Central memory CD8-positive, alpha-beta T cell (primary cell): ENCODE data around the gene TLE4.

ENCODE experiments used
- ATAC-seq: fragments of 150-1000 bp; cut with Tn5 transposase; replicated peaks from 2 replicates; pipeline ENCODE4 v1.10.0; 2022; ENCODE audit warnings: mild to moderate bottlenecking, moderate FRiP score, moderate number of reproducible peaks; ENCODE audit not compliant: poor library complexity, severe bottlenecking; ENCODE audit errors: extremely low read depth
- DNase-seq, 2 donors: peaks; one replicate each; pipeline ENCODE4 v3.0.0; 2021; ENCODE audit warnings: low spot score in 2 of 2
- H3K27ac Mint-ChIP-seq: one replicate; pipeline ENCODE4 v1.8.0; 2022; ENCODE audit warnings: low read depth, mild to moderate bottlenecking, moderate library complexity, mixed read lengths
- H3K27me3 Mint-ChIP-seq: one replicate; pipeline ENCODE4 v1.8.0; 2022; ENCODE audit warnings: mixed read lengths
- H3K36me3 Mint-ChIP-seq: one replicate; pipeline ENCODE4 v1.8.0; 2022; ENCODE audit warnings: mild to moderate bottlenecking, moderate library complexity, mixed read lengths; ENCODE audit not compliant: insufficient read depth
- H3K4me1 Mint-ChIP-seq: one replicate; pipeline ENCODE4 v1.8.0; 2022; ENCODE audit warnings: mixed read lengths
- H3K4me3 Mint-ChIP-seq: one replicate; pipeline ENCODE4 v1.8.0; 2022; ENCODE audit warnings: mild to moderate bottlenecking, moderate library complexity, mixed read lengths
- H3K9me3 Mint-ChIP-seq: one replicate; pipeline ENCODE4 v1.8.0; 2022; ENCODE audit warnings: mixed read lengths

Gene TLE4

GRCh38 chr9:79574781-79575180 lies 3.0 kb downstream of the TLE4 start:
- Mint-ChIP-seq H3K27me3 (no peaks in the 10 kb centered on the region), H3K9me3 (no peaks in the 10 kb centered on the region), H3K4me3 (no peak overlapping the region), H3K36me3 (peaks cover 15% of the 10 kb centered on the region), H3K4me1 (peaks cover 65% of the 10 kb centered on the region), H3K27ac (no peak overlapping the region)
- ATAC-seq, result no peak
- no peak for DNase-seq

- peak overlapping the region; percentile 25 for H3K27ac Mint-ChIP-seq
- DNase-seq, result no peak
- H3K9me3 Mint-ChIP-seq, result no peaks in the 10 kb centered on the region
- no peaks in the 10 kb centered on the region for H3K27me3 Mint-ChIP-seq
- no peak for ATAC-seq
- H3K4me1 Mint-ChIP-seq, result peaks cover 64% of the 10 kb centered on the region
- H3K36me3 Mint-ChIP-seq, result peaks cover 15% of the 10 kb centered on the region
- H3K4me3 Mint-ChIP-seq, result peak overlapping the region; percentile 12
These were observed 3.8 kb downstream of the TLE4 start for GRCh38 chr9:79575547-79575946.

DNA sequence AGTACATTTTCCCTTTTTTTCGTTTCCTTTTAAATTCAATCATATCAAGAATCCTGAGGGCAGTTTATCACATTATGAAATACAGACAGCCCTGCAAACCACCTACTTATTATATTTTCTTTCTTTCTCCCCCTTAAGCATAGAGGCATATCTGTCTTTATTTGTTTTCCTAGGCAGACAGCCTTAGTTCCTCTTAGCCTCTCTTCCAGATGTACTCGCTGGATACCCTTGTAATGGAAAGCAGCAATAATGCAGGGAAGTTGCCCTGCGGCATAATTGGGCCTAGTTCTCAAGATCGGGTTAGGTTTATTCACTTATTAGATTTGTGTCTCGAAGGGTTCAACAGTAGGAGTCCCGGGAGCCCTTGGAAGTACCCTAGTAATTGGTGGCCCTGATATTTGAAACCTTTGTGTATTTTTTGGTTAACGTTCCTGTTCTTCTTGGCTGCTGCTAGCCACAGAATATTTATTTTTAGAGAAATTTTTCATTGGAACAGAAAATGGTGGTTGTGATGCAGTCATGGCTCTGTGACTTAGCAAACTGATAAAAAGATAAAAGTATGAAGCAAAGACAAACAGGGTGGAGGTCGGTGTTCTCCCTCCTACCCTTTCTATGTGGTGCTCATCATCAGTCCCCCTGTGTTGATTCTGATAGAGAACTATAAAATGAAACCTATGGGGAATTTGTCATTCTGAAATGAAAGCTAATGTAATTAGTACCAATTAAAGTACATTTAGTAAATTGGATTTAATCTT lies 6.4 kb downstream of the TLE4 start:
- DNase-seq (no peak), ATAC-seq (no peak)
- peaks cover 14% of the 10 kb centered on the region for H3K36me3 Mint-ChIP-seq
- H3K4me1 Mint-ChIP-seq, result peaks cover 90% of the 10 kb centered on the region
- no peaks in the 10 kb centered on the region for H3K27me3 Mint-ChIP-seq
- H3K27ac Mint-ChIP-seq, result peak overlapping the region; percentile 73
- no peaks in the 10 kb centered on the region for H3K9me3 Mint-ChIP-seq
- H3K4me3 Mint-ChIP-seq, result no peak overlapping the region

DNA sequence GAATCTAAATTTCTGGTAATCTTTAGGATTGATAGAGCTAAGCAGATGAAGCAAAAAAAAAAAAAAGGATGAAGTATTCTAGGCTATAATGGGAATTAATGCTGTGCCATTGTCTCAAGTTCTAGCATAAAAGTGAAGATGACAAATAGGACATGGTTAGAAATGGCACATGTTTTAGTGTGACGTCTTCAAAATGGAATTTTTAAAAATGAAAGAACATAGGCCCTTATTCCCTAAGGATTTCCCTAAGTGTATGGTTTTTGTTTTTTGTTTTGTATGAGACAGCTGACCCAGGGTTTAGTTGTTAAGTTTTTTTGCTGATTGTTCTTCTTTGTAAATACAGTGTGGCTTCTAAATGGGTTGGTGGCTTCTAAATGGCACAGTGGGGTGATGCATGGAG lies 7.1 kb downstream of the TLE4 start:
- Mint-ChIP-seq H3K27ac (peak overlapping the region; percentile 73), H3K4me1 (peaks cover 93% of the 10 kb centered on the region), H3K4me3 (no peak overlapping the region), H3K36me3 (peaks cover 9% of the 10 kb centered on the region), H3K27me3 (no peaks in the 10 kb centered on the region), H3K9me3 (no peaks in the 10 kb centered on the region)
- ATAC-seq (no peak), DNase-seq (no peak)

- H3K4me3 Mint-ChIP-seq, result no peak overlapping the region
- DNase-seq (no peak), ATAC-seq (no peak)
- H3K4me1 Mint-ChIP-seq, result peaks cover 93% of the 10 kb centered on the region
- peak overlapping the region; percentile 73 for H3K27ac Mint-ChIP-seq
- H3K9me3 Mint-ChIP-seq, result no peaks in the 10 kb centered on the region
- no peaks in the 10 kb centered on the region for H3K27me3 Mint-ChIP-seq
- H3K36me3 Mint-ChIP-seq, result peaks cover 7% of the 10 kb centered on the region
These were observed 7.9 kb downstream of the TLE4 start for GRCh38 chr9:79579624-79580023.

DNA sequence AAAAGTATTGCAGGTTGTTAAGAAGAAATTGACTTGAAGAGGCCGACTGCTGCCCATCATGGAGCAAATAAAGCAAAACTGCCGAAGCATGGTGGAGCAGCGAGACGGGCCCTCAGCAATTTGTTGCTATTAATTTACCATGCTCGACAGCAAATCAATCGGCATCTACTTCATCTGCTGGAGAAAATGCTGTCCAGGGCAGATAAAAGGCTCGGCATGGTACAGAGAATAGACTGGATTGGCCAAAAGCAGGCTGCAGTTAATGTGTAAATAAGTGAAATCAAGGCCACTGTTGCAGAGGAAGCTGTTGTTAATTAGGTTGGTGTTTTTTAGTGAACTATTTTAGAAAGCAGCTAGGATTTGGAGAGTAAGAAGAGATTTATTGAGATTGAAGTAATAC lies 8.3 kb downstream of the TLE4 start:
- Mint-ChIP-seq H3K4me1 (peaks cover 92% of the 10 kb centered on the region), H3K36me3 (peaks cover 7% of the 10 kb centered on the region), H3K4me3 (peak overlapping the region; percentile 12), H3K27ac (peak overlapping the region; percentile 26), H3K9me3 (no peaks in the 10 kb centered on the region), H3K27me3 (no peaks in the 10 kb centered on the region)
- DNase-seq (no peak), ATAC-seq (no peak)

GRCh38 chr9:79581388-79581787 lies 9.6 kb downstream of the TLE4 start:
- peak overlapping the region; percentile 44 for H3K4me3 Mint-ChIP-seq
- H3K9me3 Mint-ChIP-seq, result no peaks in the 10 kb centered on the region
- peaks cover 93% of the 10 kb centered on the region for H3K4me1 Mint-ChIP-seq
- ATAC-seq (peak; percentile 10), DNase-seq (no peak)
- H3K27ac Mint-ChIP-seq, result peak overlapping the region; percentile 87
- no peaks in the 10 kb centered on the region for H3K27me3 Mint-ChIP-seq
- H3K36me3 Mint-ChIP-seq, result peaks cover 9% of the 10 kb centered on the region

DNA sequence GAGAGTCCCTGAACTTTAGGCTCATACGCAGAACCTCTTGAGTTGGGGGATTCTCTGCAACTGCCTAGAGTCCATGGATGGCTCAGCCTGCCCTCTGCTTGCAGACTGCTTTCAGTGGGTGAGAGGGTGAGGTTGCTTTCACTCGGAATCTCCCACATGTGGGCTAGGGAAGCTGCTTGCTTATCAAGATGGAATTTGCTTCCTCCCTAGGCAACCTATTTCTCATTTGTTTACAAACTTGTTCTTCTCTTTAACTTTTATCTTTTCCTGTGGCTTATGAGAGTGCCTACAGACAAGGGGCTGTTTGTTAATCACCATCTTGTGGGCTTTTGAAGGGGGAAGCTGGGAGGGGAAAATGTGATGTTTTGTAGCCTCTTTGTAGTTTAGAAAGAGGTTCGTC lies 10.0 kb downstream of the TLE4 start:
- DNase-seq, result no peak
- Mint-ChIP-seq H3K9me3 (no peaks in the 10 kb centered on the region), H3K27me3 (no peaks in the 10 kb centered on the region), H3K4me1 (peaks cover 89% of the 10 kb centered on the region), H3K4me3 (peak overlapping the region; percentile 44), H3K36me3 (peaks cover 6% of the 10 kb centered on the region), H3K27ac (peak overlapping the region; percentile 87)
- ATAC-seq, result peak; percentile 67

DNA sequence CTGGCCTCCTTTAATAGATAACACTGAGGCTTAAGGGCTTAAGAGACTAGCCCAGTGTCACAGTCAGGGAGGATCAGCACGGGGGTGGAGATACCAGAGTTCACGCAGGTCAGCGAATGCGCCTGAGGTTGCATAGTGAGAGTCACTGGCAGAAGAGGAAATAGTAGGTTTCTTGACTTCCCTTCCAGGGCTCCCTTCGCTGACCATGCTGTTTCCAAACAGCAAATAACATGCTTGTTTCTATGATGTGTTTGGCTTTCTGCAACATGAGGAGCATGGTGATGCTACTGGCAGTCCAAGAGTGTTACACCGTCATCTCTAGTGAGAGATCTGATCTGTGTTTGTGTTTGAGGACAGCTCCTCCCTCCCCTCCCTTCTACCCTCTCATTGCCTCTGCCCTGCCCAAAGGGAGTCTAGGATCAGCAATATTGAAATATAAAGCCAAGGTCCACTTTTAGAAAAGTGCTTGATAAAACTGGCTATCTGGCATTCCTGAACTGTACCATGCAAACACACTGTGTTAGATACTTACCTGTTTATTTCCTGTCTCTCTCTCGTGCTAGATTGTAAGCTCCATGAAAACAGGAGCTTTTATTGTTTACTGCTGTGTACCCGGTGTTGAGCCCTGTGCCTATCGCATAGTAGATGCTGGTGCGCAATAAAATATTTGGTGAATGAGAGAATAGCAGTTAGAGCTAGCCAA lies 12.3 kb downstream of the TLE4 start:
- H3K4me1 Mint-ChIP-seq, result peaks cover 81% of the 10 kb centered on the region

DNA sequence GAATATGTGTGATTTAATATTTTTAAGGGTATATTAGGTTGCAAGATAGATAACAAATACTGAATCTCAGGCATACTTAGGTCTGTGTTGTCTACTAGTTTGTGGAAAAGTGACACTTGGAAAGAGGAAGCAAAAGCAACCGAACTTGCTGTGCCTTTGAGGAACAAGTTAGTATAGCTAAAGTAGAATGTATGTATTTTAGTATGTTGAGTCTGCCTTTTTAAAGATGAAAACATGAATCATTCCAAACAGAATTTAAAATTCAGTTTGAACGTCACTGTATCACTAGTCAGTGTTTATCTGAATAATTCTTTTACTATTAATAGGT lies 12.9 kb downstream of the TLE4 start:
- Mint-ChIP-seq H3K4me3 (peak overlapping the region; percentile 36), H3K27ac (no peak overlapping the region), H3K4me1 (peaks cover 80% of the 10 kb centered on the region)

More for the DNA sequence above, 12.3 kb downstream of the TLE4 start:
- Mint-ChIP-seq H3K9me3 (no peaks in the 10 kb centered on the region), H3K27me3 (no peaks in the 10 kb centered on the region), H3K27ac (no peak overlapping the region), H3K4me3 (peak overlapping the region; percentile 36), H3K36me3 (peaks cover 12% of the 10 kb centered on the region)
- ATAC-seq, result peak; percentile 42
- no peak for DNase-seq

DNA sequence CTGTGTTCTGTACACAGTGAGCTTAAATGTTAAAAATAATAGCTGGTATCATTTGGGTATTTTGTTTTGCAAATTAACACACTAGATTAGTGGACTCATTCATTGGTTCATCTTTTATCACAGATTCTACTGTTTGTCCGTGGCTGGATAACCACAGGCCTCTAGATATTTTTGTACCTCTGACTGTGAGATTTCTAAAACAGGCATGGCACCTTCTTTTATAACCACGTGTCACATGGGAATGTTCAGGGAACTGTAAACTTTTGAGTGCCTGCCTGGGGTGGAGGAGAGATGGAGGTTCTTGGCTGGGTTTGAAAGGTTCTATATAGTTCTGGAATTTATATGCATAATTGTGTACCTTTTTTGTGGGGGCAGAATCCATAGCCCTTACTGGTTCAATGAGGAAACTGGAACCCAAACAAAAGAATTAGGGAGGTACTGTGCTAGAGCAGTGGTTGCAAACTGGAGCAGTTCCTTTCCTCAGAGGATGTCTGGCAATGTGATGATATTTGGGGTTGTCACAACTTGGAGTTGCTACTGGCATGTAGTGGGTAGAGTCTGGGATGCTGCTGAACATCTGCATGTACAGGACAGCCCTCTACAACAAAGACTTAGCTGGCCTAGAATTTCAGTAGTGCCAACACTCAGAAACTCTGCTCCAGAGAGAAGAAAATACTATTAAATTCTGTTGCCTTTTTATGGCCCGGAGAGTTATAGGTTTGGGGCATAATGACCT lies 16.9 kb downstream of the TLE4 start:
- Mint-ChIP-seq H3K4me1 (peaks cover 75% of the 10 kb centered on the region), H3K27me3 (no peaks in the 10 kb centered on the region), H3K9me3 (no peaks in the 10 kb centered on the region), H3K36me3 (peaks cover 17% of the 10 kb centered on the region), H3K4me3 (no peak overlapping the region), H3K27ac (no peak overlapping the region)
- no peak for ATAC-seq
- no peak for DNase-seq

More for the DNA sequence above, 12.9 kb downstream of the TLE4 start:
- DNase-seq, result no peak
- no peak for ATAC-seq
- H3K27me3 Mint-ChIP-seq, result no peaks in the 10 kb centered on the region
- peaks cover 12% of the 10 kb centered on the region for H3K36me3 Mint-ChIP-seq
- no peaks in the 10 kb centered on the region for H3K9me3 Mint-ChIP-seq

DNA sequence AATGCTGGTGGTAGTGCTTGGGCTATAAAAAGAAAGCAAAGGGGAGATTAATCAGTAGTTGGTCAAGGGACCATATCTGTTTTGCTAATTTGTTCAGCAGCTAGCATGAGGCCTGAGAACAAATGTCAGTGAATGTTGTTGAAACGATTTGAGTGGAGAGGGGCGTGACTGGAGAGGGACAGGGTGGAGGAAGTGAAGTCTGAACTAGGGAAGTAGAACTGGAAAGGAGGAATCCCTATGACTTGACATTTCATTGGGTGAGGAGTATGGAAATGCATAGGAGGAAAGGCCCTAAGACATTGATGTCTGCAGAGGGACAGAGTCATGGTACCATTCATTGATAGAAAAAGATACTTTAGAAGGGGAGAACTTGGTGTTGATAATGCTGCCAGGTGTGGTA lies 19.7 kb downstream of the TLE4 start:
- H3K36me3 Mint-ChIP-seq, result peaks cover 12% of the 10 kb centered on the region
- peaks cover 69% of the 10 kb centered on the region for H3K4me1 Mint-ChIP-seq
- no peak for ATAC-seq
- H3K9me3 Mint-ChIP-seq, result no peaks in the 10 kb centered on the region
- no peak overlapping the region for H3K4me3 Mint-ChIP-seq
- no peaks in the 10 kb centered on the region for H3K27me3 Mint-ChIP-seq
- H3K27ac Mint-ChIP-seq, result no peak overlapping the region
- DNase-seq, result no peak
